ENCODE results near the gene ABCA4.

GRCh38 chr1:93981274-93981667 is 139.7 kb downstream of the ABCA4 start:
- TF ChIP-seq TAF1 (IDR thresholded peaks at IDR 0.05; ENCODE audit: low read depth, low read length) (no peak), SPI1 (IDR thresholded peaks at IDR 0.05; ENCODE audit: low read depth, low read length) (no peak)

All from GM12891 (cell line).